H9 (cell line): ENCODE results near the gene PPP1R7. TPM values are rescaled to one million over a fixed set of nuclear protein-coding genes. Genes with fewer than 3 reads are reported as not detected.

Experiments used
- DNase-seq: peaks from one replicate; pipeline ENCODE4 v3.0.0-alpha.2; 2017
- H2AFZ ChIP-seq: one replicate; pipeline ENCODE4 v1.6.1; 2013; ENCODE audit warnings: mild to moderate bottlenecking, low read length, control low read depth, moderate library complexity
- H2AK5ac ChIP-seq: 2 replicates; pipeline ENCODE4 v1.6.1; 2013; ENCODE audit warnings: low read length, control low read depth, mixed read lengths; ENCODE audit not compliant: insufficient read length
- H2BK120ac ChIP-seq: one replicate; pipeline ENCODE4 v1.6.1; 2013; ENCODE audit warnings: low read depth, mild to moderate bottlenecking, low read length, control low read depth, inconsistent platforms; ENCODE audit not compliant: poor library complexity, severe bottlenecking
- H2BK12ac ChIP-seq: 2 replicates; pipeline ENCODE4 v1.6.1; 2013; ENCODE audit warnings: low read length, control low read depth, mixed read lengths, low read depth; ENCODE audit not compliant: insufficient read length
- H2BK15ac ChIP-seq: 2 replicates; pipeline ENCODE4 v1.6.1; 2013; ENCODE audit warnings: low read depth, low read length, control low read depth
- H2BK20ac ChIP-seq: one replicate; pipeline ENCODE4 v1.6.1; 2013; ENCODE audit warnings: low read depth, mild to moderate bottlenecking, low read length, control low read depth, inconsistent platforms; ENCODE audit not compliant: poor library complexity, severe bottlenecking
- H2BK5ac ChIP-seq: 2 replicates; pipeline ENCODE4 v1.6.1; 2013; ENCODE audit warnings: low read length, control low read depth, mixed read lengths; ENCODE audit not compliant: insufficient read length
- H3K14ac ChIP-seq: 2 replicates; pipeline ENCODE4 v1.6.1; 2013; ENCODE audit warnings: low read length, control low read depth; ENCODE audit not compliant: insufficient read depth
- H3K18ac ChIP-seq: 2 replicates; pipeline ENCODE4 v1.6.1; 2013; ENCODE audit warnings: low read depth, mild to moderate bottlenecking, mixed read lengths, low read length, control low read depth; ENCODE audit not compliant: insufficient read length
- H3K23ac ChIP-seq: 2 replicates; pipeline ENCODE4 v1.6.1; 2013; ENCODE audit warnings: low read length, control low read depth, mixed read lengths, low read depth; ENCODE audit not compliant: insufficient read length
- H3K23me2 ChIP-seq: 2 replicates; pipeline ENCODE4 v1.6.1; 2013; ENCODE audit warnings: low read depth, mild to moderate bottlenecking, mixed read lengths, low read length, control low read depth; ENCODE audit not compliant: insufficient read length, poor library complexity, severe bottlenecking
- H3K27ac ChIP-seq: 2 replicates; pipeline ENCODE4 v1.5.1; 2013; ENCODE audit warnings: low read length, control low read depth, mixed read lengths, low read depth; ENCODE audit not compliant: insufficient read length
- H3K27me3 ChIP-seq: 2 replicates; pipeline ENCODE4 v1.6.1; 2013; ENCODE audit warnings: low read length, control low read depth, inconsistent platforms; ENCODE audit not compliant: insufficient read depth
- H3K4ac ChIP-seq: 2 replicates; pipeline ENCODE4 v1.6.1; 2013; ENCODE audit warnings: low read depth, mild to moderate bottlenecking, control low read depth, inconsistent platforms, low read length, moderate library complexity
- H3K4me1 ChIP-seq: 2 replicates; pipeline ENCODE4 v1.6.1; 2013; ENCODE audit warnings: low read length, control low read depth, inconsistent platforms; ENCODE audit not compliant: insufficient read depth
- H3K4me2 ChIP-seq: 2 replicates; pipeline ENCODE4 v1.6.1; 2013; ENCODE audit warnings: low read length, control low read depth, mixed read lengths; ENCODE audit not compliant: insufficient read length, insufficient read depth
- H3K56ac ChIP-seq: 2 replicates; pipeline ENCODE4 v1.6.1; 2013; ENCODE audit warnings: low read depth, mild to moderate bottlenecking, mixed read lengths, low read length, control low read depth; ENCODE audit not compliant: insufficient read length
- H3K79me1 ChIP-seq: 2 replicates; pipeline ENCODE4 v1.6.1; 2013; ENCODE audit warnings: low read depth, mild to moderate bottlenecking, moderate library complexity, low read length, control low read depth, inconsistent platforms; ENCODE audit not compliant: insufficient read depth, poor library complexity, severe bottlenecking
- H3K79me2 ChIP-seq: 2 replicates; pipeline ENCODE4 v1.6.1; 2013; ENCODE audit warnings: low read length, control low read depth, inconsistent platforms; ENCODE audit not compliant: insufficient read depth
- H3K9ac ChIP-seq: 2 replicates; pipeline ENCODE4 v1.6.1; 2013; ENCODE audit warnings: low read length, control low read depth, mixed read lengths; ENCODE audit not compliant: insufficient read length; ENCODE audit errors: extremely low read depth
- H3K9me3 ChIP-seq: one replicate; pipeline ENCODE4 v1.6.1; 2013; ENCODE audit warnings: low read depth, low read length, inconsistent platforms; ENCODE audit not compliant: control insufficient read depth
- H3T11ph ChIP-seq: one replicate; pipeline ENCODE4 v1.6.1; 2013; ENCODE audit warnings: mild to moderate bottlenecking, low read length, control low read depth, inconsistent platforms
- H4K20me1 ChIP-seq: one replicate; pipeline ENCODE4 v1.6.1; 2013; ENCODE audit not compliant: control insufficient read depth, insufficient read length, insufficient read depth
- H4K5ac ChIP-seq: 2 replicates; pipeline ENCODE4 v1.6.1; 2013; ENCODE audit warnings: low read depth, mild to moderate bottlenecking, mixed read lengths, low read length, control low read depth; ENCODE audit not compliant: insufficient read length
- H4K8ac ChIP-seq: replicated peaks from 2 replicates; pipeline ENCODE4 v1.6.1; 2013; ENCODE audit warnings: low read length, control low read depth, mixed read lengths, low read depth; ENCODE audit not compliant: insufficient read length
- H4K91ac ChIP-seq: 2 replicates; pipeline ENCODE4 v1.6.1; 2013; ENCODE audit warnings: low read depth, mild to moderate bottlenecking, moderate library complexity, mixed read lengths, low read length, control low read depth; ENCODE audit not compliant: insufficient read length
- H3K27ac Mint-ChIP-seq, 3 experiments: 2 replicates in 2 of 3; 3 replicates in 1 of 3; pipeline ENCODE4 v1.8.0; 2020 to 2021; ENCODE audit warnings: mixed read lengths in 3 of 3, mild to moderate bottlenecking in 1 of 3, moderate library complexity in 1 of 3
- H3K27me3 Mint-ChIP-seq: 2 replicates; pipeline ENCODE4 v1.8.0; 2021; ENCODE audit warnings: low read depth, mild to moderate bottlenecking, moderate library complexity, mixed read lengths
- H3K36me3 Mint-ChIP-seq, 3 experiments: 2 replicates in 2 of 3; 3 replicates in 1 of 3; pipeline ENCODE4 v1.8.0; 2020 to 2021; ENCODE audit warnings: low read depth in 3 of 3, mixed read lengths in 3 of 3; ENCODE audit not compliant: insufficient read depth in 1 of 3
- H3K4me1 Mint-ChIP-seq, 2 experiments: 2 replicates each; pipeline ENCODE4 v1.8.0; 2020; ENCODE audit warnings: mixed read lengths in 2 of 2
- H3K4me3 Mint-ChIP-seq, 2 experiments: 2 replicates in 1 of 2; 3 replicates in 1 of 2; pipeline ENCODE4 v1.8.0; 2020 to 2021; ENCODE audit warnings: mild to moderate bottlenecking in 2 of 2, mixed read lengths in 2 of 2, moderate library complexity in 1 of 2
- H3K9me3 Mint-ChIP-seq, 2 experiments: 2 replicates in 1 of 2; 3 replicates in 1 of 2; pipeline ENCODE4 v1.8.0; 2020; ENCODE audit warnings: mild to moderate bottlenecking in 2 of 2, mixed read lengths in 2 of 2, moderate library complexity in 1 of 2
- CTCF ChIP-seq: fragments of 200-600 bp; sonication (generic); conservative IDR thresholded peaks from 3 replicates; pipeline ENCODE4 v1.8.0; 2021; ENCODE audit warnings: antibody characterized with exemption, mild to moderate bottlenecking
- WGBS: extraction: QIAGEN DNeasy Blood & Tissue Kit; methylation state at CpG from one replicate; pipeline ENCODE4 v1.1.7; 2013; ENCODE audit warnings: missing lambda C conversion rate, low lambda C conversion rate, mixed read lengths; ENCODE audit not compliant: insufficient read length; ENCODE audit errors: extremely low coverage; 5-methylcytosine and 5-hydroxymethylcytosine counted together
- total RNA-seq: library from RNA; stranded (reverse); gene quantifications from 2 replicates; pipeline ENCODE4 v1.2.1, GENCODE V29; 2021

The PPP1R7 gene
- total RNA-seq, 1 experiment from 2014 or later: 60.2 TPM

DNA sequence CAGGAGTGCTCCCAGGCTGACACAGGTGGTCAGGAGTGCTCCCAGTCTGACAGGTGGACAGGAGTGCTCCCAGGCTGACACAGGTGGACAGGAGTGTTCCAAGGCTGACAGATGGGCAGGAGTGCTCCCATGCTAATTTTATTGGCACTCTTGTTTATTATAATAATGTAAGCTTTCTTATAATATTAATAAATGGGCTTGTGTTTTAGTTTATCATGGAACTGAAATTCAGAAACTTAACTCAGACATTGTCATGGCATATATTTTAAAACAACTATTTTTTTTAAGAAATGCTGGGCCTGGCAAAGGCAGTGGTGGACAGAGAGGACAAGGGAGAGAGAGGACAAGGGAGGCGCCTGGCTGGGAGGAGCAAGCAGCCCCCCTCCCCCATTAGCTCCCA is 56.9 kb downstream of the PPP1R7 start:
- H3K23ac ChIP-seq: no peak overlapping the region
- H3K36me3 Mint-ChIP-seq: no peaks in the 10 kb centered on the region; a peak in 1 of 7 replicates
- no peak overlapping the region for H2BK120ac ChIP-seq
- H3K27me3 Mint-ChIP-seq: peaks cover 3% of the 10 kb centered on the region
- H3K27me3 ChIP-seq: no peaks in the 10 kb centered on the region
- no peak overlapping the region for H2BK15ac ChIP-seq
- no peaks in the 10 kb centered on the region for H3K79me1 ChIP-seq
- H4K20me1 ChIP-seq: no peaks in the 10 kb centered on the region
- no peak overlapping the region for H2AFZ ChIP-seq
- H3K4me1 ChIP-seq: no peaks in the 10 kb centered on the region
- DNase-seq: no peak
- no peaks in the 10 kb centered on the region for H3K23me2 ChIP-seq
- H3K56ac ChIP-seq: no peak overlapping the region
- no peak overlapping the region for H2BK12ac ChIP-seq
- no peak overlapping the region for H3K9ac ChIP-seq
- H4K5ac ChIP-seq: no peak overlapping the region
- no peak overlapping the region for H3K27ac Mint-ChIP-seq
- no peak overlapping the region for H3K18ac ChIP-seq
- no peak overlapping the region for H2BK20ac ChIP-seq
- H3T11ph ChIP-seq: no peak overlapping the region
- H2AK5ac ChIP-seq: no peak overlapping the region
- H4K91ac ChIP-seq: no peak overlapping the region
- peaks cover 7 to 9% of the 10 kb centered on the region in 2 experiments for H3K4me1 Mint-ChIP-seq
- H3K79me2 ChIP-seq: no peaks in the 10 kb centered on the region
- H3K4me2 ChIP-seq: no peak overlapping the region
- H3K9me3 ChIP-seq: no peaks in the 10 kb centered on the region
- no peak overlapping the region for H3K27ac ChIP-seq
- H3K4me3 Mint-ChIP-seq: no peak overlapping the region
- no peak overlapping the region for H2BK5ac ChIP-seq
- no peak overlapping the region for H4K8ac ChIP-seq
- no peak overlapping the region for H3K4ac ChIP-seq
- no peak overlapping the region for H3K14ac ChIP-seq
- H3K9me3 Mint-ChIP-seq: no peaks in the 10 kb centered on the region
- TF ChIP-seq CTCF: no peak
- no CpG with 5 or more reads among the region's 1 CpG for WGBS
